K562 (cell line): Measurements from ENCODE around the gene NUP43. TPM values are rescaled to one million over a fixed set of nuclear protein-coding genes. Genes with fewer than 3 reads are reported as not detected.

Source experiments
- ATAC-seq: fragments of 200-7000 bp; cut with Tn5 transposase; 3 replicates; pipeline ENCODE4 v1.9.1; 2020; ENCODE audit warnings: moderate library complexity
- Bru-seq: library from RNA; stranded (reverse); fragments of 400-500 nt; gene quantifications from one replicate; lab custom pipeline; 2021; lab: Mats Ljungman, UMichigan
- BruChase-seq, 2 experiments: library from RNA; stranded (reverse); fragments of 400-500 nt; gene quantifications; one replicate each; lab custom pipeline; 2021; lab: Mats Ljungman, UMichigan
- BruUV-seq: library from RNA; stranded (reverse); fragments of 400-500 nt; replicated peaks from 2 replicates; lab custom pipeline; 2021; lab: Mats Ljungman, UMichigan
- CTCF ChIA-PET: fragments of 300-600 bp; formaldehyde crosslinking; extraction: SDS; loops from one replicate; lab custom pipeline; 2021; ENCODE audit warnings: low intra/inter-chr PET ratio; lab: Yijun Ruan, JAX
- POLR2A ChIA-PET: fragments of 300-600, 350-650 bp; sonication (Branson Sonifier 250); formaldehyde crosslinking; extraction: SDS; loops from one replicate; lab custom pipeline; 2021; ENCODE audit warnings: antibody characterized with exemption, inconsistent platforms; lab: Yijun Ruan, JAX
- DNase-seq, 4 experiments: peaks; one replicate each; pipeline versions ENCODE4 v3.0.0 to v3.0.0-alpha.2; 2011 to 2018; ENCODE audit warnings: low spot score in 3 of 4, mixed read lengths in 3 of 4; ENCODE audit errors: extremely low read depth in 1 of 4
- FAIRE-seq: peaks from 2 replicates; lab custom pipeline; 2011; peaks lifted over from hg19 to GRCh38; lab: Jason Lieb, UNC
- H2AFZ ChIP-seq: 2 replicates; pipeline ENCODE4 v1.6.0; 2011; ENCODE audit warnings: low read depth, low read length, control low read depth, inconsistent platforms
- H3K27ac ChIP-seq: fragments of 200-600 bp; 3 replicates; pipeline ENCODE4 v1.8.0; 2011; ENCODE audit warnings: low read depth, mild to moderate bottlenecking, control low read depth, inconsistent platforms, low read length, moderate library complexity, mixed read lengths; ENCODE audit errors: extremely low read depth
- H3K27me3 ChIP-seq, 2 experiments: fragments of 300-600 bp in 1 of 2; 2 replicates in 1 of 2; 3 replicates in 1 of 2; pipeline versions ENCODE4 v1.6.0 to v1.8.0; 2011; ENCODE audit warnings: inconsistent platforms in 2 of 2, low read length in 2 of 2, mild to moderate bottlenecking in 1 of 2, mixed read lengths in 1 of 2, moderate library complexity in 1 of 2; ENCODE audit not compliant: control insufficient read depth in 2 of 2, insufficient read depth in 2 of 2
- H3K36me3 ChIP-seq: fragments of 300-600 bp; 3 replicates; pipeline ENCODE4 v1.8.0; 2011; ENCODE audit warnings: mild to moderate bottlenecking, low read length, inconsistent platforms; ENCODE audit not compliant: control insufficient read depth, insufficient read depth
- H3K4me1 ChIP-seq, 2 experiments: fragments of 200-600 bp in 1 of 2; replicated peaks in 1 of 2; 2 replicates in 1 of 2; 3 replicates in 1 of 2; pipeline versions ENCODE4 v1.5.1 to v1.8.0; 2011; ENCODE audit warnings: inconsistent platforms in 2 of 2, low read length in 2 of 2, mild to moderate bottlenecking in 1 of 2, mixed read lengths in 1 of 2, moderate library complexity in 1 of 2; ENCODE audit not compliant: control insufficient read depth in 2 of 2, insufficient read depth in 2 of 2
- H3K4me2 ChIP-seq: 2 replicates; pipeline ENCODE4 v1.6.1; 2011; ENCODE audit warnings: low read length, control low read depth, inconsistent platforms, mixed read lengths; ENCODE audit not compliant: insufficient read depth
- H3K4me3 ChIP-seq: fragments of 200-600 bp; sonication (generic), shearing (Covaris generic); 2 replicates; pipeline ENCODE4 v1.5.1; 2016; ENCODE audit warnings: control low read depth, inconsistent platforms
- H3K79me2 ChIP-seq: fragments of 200-600 bp; 3 replicates; pipeline ENCODE4 v1.8.0; 2011; ENCODE audit warnings: low read length, inconsistent platforms; ENCODE audit not compliant: control insufficient read depth, insufficient read depth
- H3K9ac ChIP-seq, 2 experiments: 2 replicates each; pipeline versions ENCODE4 v1.6.0 to v1.6.1; 2011; ENCODE audit warnings: low read depth in 2 of 2, low read length in 2 of 2, control low read depth in 1 of 2, inconsistent platforms in 1 of 2, mild to moderate bottlenecking in 1 of 2, mixed read lengths in 1 of 2; ENCODE audit not compliant: insufficient read depth in 1 of 2
- H3K9me1 ChIP-seq: one replicate; pipeline ENCODE4 v1.6.0; 2011; ENCODE audit warnings: inconsistent platforms, mild to moderate bottlenecking, low read length, moderate library complexity; ENCODE audit not compliant: control insufficient read depth, insufficient read depth
- H3K9me3 ChIP-seq: replicated peaks from 2 replicates; pipeline ENCODE4 v1.5.1; 2011; ENCODE audit warnings: low read depth, low read length, inconsistent platforms; ENCODE audit not compliant: control insufficient read depth, insufficient read depth
- H4K20me1 ChIP-seq: replicated peaks from 2 replicates; pipeline ENCODE4 v1.6.1; 2011; ENCODE audit warnings: low read length, inconsistent platforms, mixed read lengths; ENCODE audit not compliant: control insufficient read depth, insufficient read depth
- ARID2 ChIP-seq: fragments of 450-650 bp; IDR thresholded peaks from 2 replicates; pipeline ENCODE4 v1.6.1; 2017; ENCODE audit warnings: antibody characterized with exemption, mild to moderate bottlenecking
- ARID4B ChIP-seq: sonication (generic); formaldehyde crosslinking; IDR thresholded peaks from 2 replicates; pipeline ENCODE4 v1.8.0; 2022; ENCODE audit warnings: mild to moderate bottlenecking, missing genetic modification reagents
- ARNT ChIP-seq, 2 experiments: fragments of 450-650 bp; IDR thresholded peaks; 2 replicates each; pipeline ENCODE4 v1.6.1; 2016; ENCODE audit warnings: mild to moderate bottlenecking in 1 of 2
- EP400 ChIP-seq: fragments of 450-650 bp; IDR thresholded peaks from 2 replicates; pipeline ENCODE4 v1.6.1; 2017; ENCODE audit warnings: antibody characterized with exemption, mild to moderate bottlenecking, moderate library complexity
- MTA2 ChIP-seq: fragments of 450-650 bp; IDR thresholded peaks from 2 replicates; pipeline ENCODE4 v1.6.1; 2016; ENCODE audit warnings: low read depth
- SP2 ChIP-seq: IDR thresholded peaks from 2 replicates; pipeline ENCODE4 v1.6.1; 2011; ENCODE audit warnings: mild to moderate bottlenecking, low read depth, low read length, moderate library complexity; ENCODE audit not compliant: poor library complexity, severe bottlenecking; ENCODE audit errors: extremely low read depth
- SUPT5H ChIP-seq: fragments of 450-650 bp; IDR thresholded peaks from 2 replicates; pipeline ENCODE4 v1.6.1; 2016
- TCF3 ChIP-seq: sonication (generic); formaldehyde crosslinking; IDR thresholded peaks from 2 replicates; pipeline ENCODE4 v1.4.0; 2020; ENCODE audit warnings: mild to moderate bottlenecking, missing genetic modification reagents
- ZBTB26 ChIP-seq: fragments of 450-650 bp; formaldehyde crosslinking; IDR thresholded peaks from 2 replicates; pipeline ENCODE4 v1.4.0; 2022; ENCODE audit warnings: missing genetic modification characterization
- ZNF224 ChIP-seq: sonication (generic); formaldehyde crosslinking; IDR thresholded peaks from 2 replicates; pipeline ENCODE4 v1.8.0; 2022; ENCODE audit warnings: mild to moderate bottlenecking, missing genetic modification reagents
- whole genome bisulfite sequencing: fragments of 100-300 bp; shearing (Covaris generic); methylation state at CpG from one replicate; pipeline ENCODE4 v1.1.6; 2016; ENCODE audit warnings: low coverage, mixed read lengths; ENCODE audit not compliant: insufficient coverage; ENCODE audit errors: missing lambda C conversion rate; 5-methylcytosine and 5-hydroxymethylcytosine counted together
- in situ Hi-C: fragments of 300-500 bp; cut with MboI; formaldehyde crosslinking; loops from 4 replicates; pipeline ENCODE4 v1.15.0; 2018; ENCODE audit warnings: inconsistent platforms, mixed read lengths
- intact Hi-C: fragments of 100-400 bp; cut with micrococcal nuclease; formaldehyde crosslinking; loops from 2 replicates; pipeline ENCODE4 v1.14.2; 2022
- long read RNA-seq, 3 experiments: library from polyadenylated mRNA in 2 of 3; library from RNA in 1 of 3; unstranded in 2 of 3; stranded (forward) in 1 of 3; transcript quantifications; one replicate each; pipeline ENCODE4 v2.0.0, GENCODE V29; 2019 to 2022
- polyA minus RNA-seq, 3 experiments: library from RNA; depleted of rRNA, polyadenylated mRNA; stranded (reverse); fragments of >200 nt; gene quantifications; 2 replicates each; pipeline ENCODE4 v1.2.3, GENCODE V29; 2011
- polyA plus RNA-seq, 8 experiments: library from polyadenylated mRNA; depleted of rRNA in 4 of 8; stranded (reverse) in 5 of 8; unstranded in 3 of 8; fragments of >200 nt; fragmentation: Nextera tagmentation in 2 of 8; fragmentation: Illumina TruSeq in 1 of 8; extraction: Ambion mirVana in 2 of 8; extraction: Trizol in 1 of 8; gene quantifications; 2 replicates each; pipeline versions ENCODE4 v1.2.1 to v1.2.3, GENCODE V29; 2011 to 2014; ENCODE audit warnings: inconsistent platforms in 1 of 8, missing spikeins in 1 of 8
- total RNA-seq, 7 experiments: library from RNA; depleted of rRNA in 6 of 7; stranded (reverse); fragments of >200 nt in 6 of 7; fragmentation: Illumina TruSeq in 2 of 7; extraction: Trizol in 2 of 7; gene quantifications; 2 replicates each; pipeline versions ENCODE4 v1.2.1 to v1.2.3, GENCODE V29; 2011 to 2021; ENCODE audit warnings: low replicate concordance in 1 of 7

The NUP43 gene
- total RNA-seq (2011; cell fraction: chromatin; rRNA removed; ENCODE audit: low replicate concordance): 105 and 121 TPM in 2 replicates
- 31.3 and 32.5 TPM in 2 replicates for total RNA-seq (2011; cell fraction: nucleolus; rRNA removed)
- total RNA-seq (2011; cell fraction: nucleoplasm; rRNA removed): 51.2 and 83.9 TPM in 2 replicates
- 44.7 and 50.5 TPM in 2 replicates for total RNA-seq (2014; rRNA removed)
- total RNA-seq (2014; rRNA removed; fragmentation: Illumina TruSeq; extraction: Trizol): 112 and 127 TPM in 2 replicates
- 78.1 and 83.6 TPM in 2 replicates for total RNA-seq (2015; rRNA removed; fragmentation: Illumina TruSeq; extraction: Trizol)
- 101 and 103 TPM in 2 replicates for total RNA-seq (2021)
- polyA plus RNA-seq (2011; rRNA removed): 112 and 136 TPM in 2 replicates
- 35.5 and 60.8 TPM in 2 replicates for polyA plus RNA-seq (2011; cell fraction: cytosol; rRNA removed)
- 52.5 and 59.6 TPM in 2 replicates for polyA plus RNA-seq (2011; cell fraction: nucleus; rRNA removed)
- 38.4 and 46.1 TPM in 2 replicates for polyA plus RNA-seq (2012)
- polyA plus RNA-seq (2014; fragmentation: Illumina TruSeq; extraction: Trizol): 59.5 and 67.4 TPM in 2 replicates
- 10 to 100 TPM; 28.9 to 39.7 TPM for polyA plus RNA-seq (2014; fragmentation: Nextera tagmentation; extraction: Ambion mirVana)
- polyA plus RNA-seq (2014; rRNA removed): 53.1 and 53.4 TPM in 2 replicates
- polyA minus RNA-seq (2011; rRNA and poly(A)+ RNA removed): 293 and 318 TPM in 2 replicates
- polyA minus RNA-seq (2011; cell fraction: cytosol; rRNA and poly(A)+ RNA removed): 67.9 and 134 TPM in 2 replicates
- 19.9 and 34.4 TPM in 2 replicates for polyA minus RNA-seq (2011; cell fraction: nucleus; rRNA and poly(A)+ RNA removed)
- Bru-seq, nascent RNA: percentile 87 among the genes with signal in this experiment
- BruChase-seq, experiment 1, labeled RNA remaining after a 2-hour chase: percentile 95 among the genes with signal in this experiment
- BruChase-seq, experiment 2, labeled RNA remaining after a 6-hour chase: percentile 96 among the genes with signal in this experiment
- long read RNA-seq, experiment 1, transcript NUP43-201 (8 exons, 3,874 nt): major isoform, 29 of 78 reads
- long read RNA-seq, experiment 1, partial matches to known transcripts: 6 of 78 reads
- long read RNA-seq, experiment 1, other reads (novel, unspliced or antisense): 43 of 78 reads
- long read RNA-seq, experiment 2, partial matches to known transcripts: 0 of 68 reads
- long read RNA-seq, experiment 2, other reads (novel, unspliced or antisense): 68 of 68 reads
- long read RNA-seq, experiment 3, transcript NUP43-201 (8 exons, 3,874 nt): major isoform, 12 of 20 reads
- long read RNA-seq, experiment 3, partial matches to known transcripts: 3 of 20 reads
- long read RNA-seq, experiment 3, other reads (novel, unspliced or antisense): 5 of 20 reads

GRCh38 chr6:149746147-149746946, at the start of gene NUP43:
TSS of gene NUP43 (minus strand) at chr6:149746529. CDS start at chr6:149746495, 34 bp downstream.
- no peaks in the 10 kb centered on the region for H3K9me1 ChIP-seq
- WGBS: under 1% methylated on average over 41 of the region's 41 CpGs
- TF ChIP-seq ARID4B (CRISPR knock-in tag) (peak; percentile 66; the same call in 1 of the 2 replicates), MTA2 (no peak), EP400 (peak; percentile 75), ZNF224 (CRISPR knock-in tag) (no peak), SUPT5H (peak; percentile 82), ZBTB26 (CRISPR knock-in tag) (no peak), SP2 (no peak), TCF3 (CRISPR knock-in tag) (peak; percentile 38; the same call in 1 of the 2 replicates), ARID2 (peak; percentile 38; the same call in 1 of the 2 replicates), ARNT (IDR thresholded peaks at IDR 0.05) (peak in 1 of 2 experiments; percentile 47; a peak in 1 of 4 replicates)

More at GRCh38 chr6:149746147-149746946, at the start of gene NUP43:
- H2AFZ ChIP-seq: peak within 1 kb of the TSS; percentile 94
- ATAC-seq (peak; percentile 69), FAIRE-seq (peak; percentile 97), DNase-seq (peak; percentile 90 to 99 (median 92))
- intact Hi-C loops (loop anchor here (1.0 kb wide), 1 partner anchor 18 kb away; no protein-coding TSS in a partner anchor), in situ Hi-C loops (no loop called here)
- POLR2A ChIA-PET: interaction anchor here (0.6 to 1.5 kb wide), 9 partner anchors 10 to 1706 kb away, joined by 3 to 5 read pairs (median 3); partner anchors contain the start of gene LATS1
- H3K4me2 ChIP-seq: peak within 1 kb of the TSS; percentile 95
- BruUV-seq: TSS peak; percentile 77
- H3K79me2 ChIP-seq: peaks cover 52% of the 10 kb centered on the region
- H3K9ac ChIP-seq: peak within 1 kb of the TSS; percentile 89 to 96
- H4K20me1 ChIP-seq: peaks cover 9% of the 10 kb centered on the region; the same call in 1 of the 2 replicates
- H3K27me3 ChIP-seq: no peaks in the 10 kb centered on the region
- CTCF ChIA-PET: interaction anchor here (0.6 to 0.7 kb wide), 2 partner anchors 101 to 200 kb away, joined by 4 read pairs; partner anchors contain the start of gene PPIL4
- no peaks in the 10 kb centered on the region for H3K9me3 ChIP-seq
- H3K4me3 ChIP-seq: peak within 1 kb of the TSS; percentile 69
- peak within 1 kb of the TSS; percentile 78 for H3K27ac ChIP-seq
- peaks cover 30% of the 10 kb centered on the region for H3K36me3 ChIP-seq
- H3K4me1 ChIP-seq: peaks cover 10 to 19% of the 10 kb centered on the region in 2 experiments
